Stimulated activated naive CD4-positive, alpha-beta T cell treated with Interleukin-2 at 50 U/mL for 16 hours (primary cell): ENCODE data around the gene SLCO4A1.

ENCODE experiments used
- DNase-seq: peaks from one replicate; lab custom pipeline; 2025; lab: John Stamatoyannopoulos, UW

Gene SLCO4A1

GRCh38 chr20:62715201-62715600 is 72.9 kb downstream of the SLCO4A1 start:
- DNase-seq: no peak

GRCh38 chr20:62716198-62716940 is 74.1 kb downstream of the SLCO4A1 start:
- DNase-seq: peak; percentile 26

- no peak for DNase-seq
Measured at GRCh38 chr20:62716941-62717310, 74.6 kb downstream of the SLCO4A1 start.

- DNase-seq: no peak
Measured at GRCh38 chr20:62717933-62718332, 75.6 kb downstream of the SLCO4A1 start.

- DNase-seq: no peak
Measured at GRCh38 chr20:62718546-62718945, 76.2 kb downstream of the SLCO4A1 start.

- no peak for DNase-seq
Measured at GRCh38 chr20:62719250-62719935, 77.1 kb downstream of the SLCO4A1 start.
